Mesothelial cell of epicardium (in vitro differentiated cells): ENCODE data around the gene PCDHA12. TPM values are rescaled to one million over a fixed set of nuclear protein-coding genes. Genes with fewer than 3 reads are reported as not detected.
"Not testable (repeated sequence)": the region's sequence is repeated elsewhere in the genome, so short reads cannot be mapped to it uniquely, and the experiment has no call there.

Experiments used
- DNase-seq, 2 experiments: peaks; one replicate each; pipeline ENCODE4 v3.0.0; 2021; ENCODE audit warnings: low spot score in 2 of 2; ENCODE audit not compliant: unreplicated experiment in 2 of 2
- H3K27ac Mint-ChIP-seq: 2 replicates; pipeline ENCODE4 v1.8.0; 2021; ENCODE audit warnings: mixed read lengths
- H3K27me3 Mint-ChIP-seq: 2 replicates; pipeline ENCODE4 v1.8.0; 2021; ENCODE audit warnings: low read depth, mixed read lengths
- H3K36me3 Mint-ChIP-seq: 2 replicates; pipeline ENCODE4 v1.8.0; 2021; ENCODE audit warnings: mixed read lengths
- H3K4me1 Mint-ChIP-seq: 2 replicates; pipeline ENCODE4 v1.8.0; 2021; ENCODE audit warnings: mixed read lengths
- H3K4me3 Mint-ChIP-seq: 2 replicates; pipeline ENCODE4 v1.8.0; 2021; ENCODE audit warnings: mild to moderate bottlenecking, moderate library complexity, mixed read lengths
- H3K9me3 Mint-ChIP-seq: 2 replicates; pipeline ENCODE4 v1.8.0; 2021; ENCODE audit warnings: mixed read lengths
- CTCF ChIP-seq: fragments of 200-600 bp; sonication (generic); IDR thresholded peaks from one replicate; pipeline ENCODE4 v1.5.0; 2021; ENCODE audit warnings: antibody characterized with exemption; ENCODE audit not compliant: unreplicated experiment
- total RNA-seq: library from RNA; stranded (reverse); gene quantifications from 3 replicates; pipeline ENCODE4 v1.2.1, GENCODE V29; 2021

The PCDHA12 gene, protein sequence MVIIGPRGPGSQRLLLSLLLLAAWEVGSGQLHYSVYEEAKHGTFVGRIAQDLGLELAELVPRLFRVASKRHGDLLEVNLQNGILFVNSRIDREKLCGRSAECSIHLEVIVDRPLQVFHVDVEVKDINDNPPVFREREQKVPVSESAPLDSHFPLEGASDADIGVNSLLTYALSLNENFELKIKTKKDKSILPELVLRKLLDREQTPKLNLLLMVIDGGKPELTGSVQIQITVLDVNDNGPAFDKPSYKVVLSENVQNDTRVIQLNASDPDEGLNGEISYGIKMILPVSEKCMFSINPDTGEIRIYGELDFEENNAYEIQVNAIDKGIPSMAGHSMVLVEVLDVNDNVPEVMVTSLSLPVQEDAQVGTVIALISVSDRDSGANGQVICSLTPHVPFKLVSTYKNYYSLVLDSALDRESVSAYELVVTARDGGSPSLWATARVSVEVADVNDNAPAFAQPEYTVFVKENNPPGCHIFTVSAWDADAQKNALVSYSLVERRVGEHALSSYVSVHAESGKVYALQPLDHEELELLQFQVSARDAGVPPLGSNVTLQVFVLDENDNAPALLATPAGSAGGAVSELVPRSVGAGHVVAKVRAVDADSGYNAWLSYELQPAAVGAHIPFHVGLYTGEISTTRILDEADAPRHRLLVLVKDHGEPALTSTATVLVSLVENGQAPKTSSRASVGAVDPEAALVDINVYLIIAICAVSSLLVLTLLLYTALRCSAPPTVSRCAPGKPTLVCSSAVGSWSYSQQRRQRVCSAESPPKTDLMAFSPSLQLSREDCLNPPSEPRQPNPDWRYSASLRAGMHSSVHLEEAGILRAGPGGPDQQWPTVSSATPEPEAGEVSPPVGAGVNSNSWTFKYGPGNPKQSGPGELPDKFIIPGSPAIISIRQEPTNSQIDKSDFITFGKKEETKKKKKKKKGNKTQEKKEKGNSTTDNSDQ
- 22.5 to 22.8 TPM (median 22.5 TPM) in 3 replicates for total RNA-seq

GRCh38 chr5:140875085-140876065, at the start of gene PCDHA12:
Gene PCDHA12, plus strand, starts transcription at chr5:140875308. Its CDS starts 165 bp downstream, at chr5:140875473.
- peak within 1 kb of the TSS; percentile 84 for H3K4me3 Mint-ChIP-seq
- H3K36me3 Mint-ChIP-seq: peaks cover 59% of the 10 kb centered on the region
- H3K27ac Mint-ChIP-seq: peak within 1 kb of the TSS; percentile 97
- H3K27me3 Mint-ChIP-seq: no peaks in the 10 kb centered on the region
- DNase-seq: no peak
- no peak for TF ChIP-seq CTCF
- H3K9me3 Mint-ChIP-seq: peaks cover 30% of the 10 kb centered on the region
- peaks cover 15% of the 10 kb centered on the region for H3K4me1 Mint-ChIP-seq

GRCh38 chr5:140827704-140828361, 47.3 kb upstream of the PCDHA12 start, which contains the start of gene PCDHA6:
Gene PCDHA6, plus strand, starts transcription at chr5:140827960. Its CDS starts 132 bp downstream, at chr5:140828092.
- Mint-ChIP-seq H3K36me3 (peaks cover 57% of the 10 kb centered on the region), H3K4me1 (peaks cover 2% of the 10 kb centered on the region), H3K27ac (peak within 1 kb of the TSS; percentile 84), H3K4me3 (peak within 1 kb of the TSS; percentile 75), H3K9me3 (peaks cover 33% of the 10 kb centered on the region), H3K27me3 (no peaks in the 10 kb centered on the region)
- DNase-seq: no peak
- peak; percentile 19 for TF ChIP-seq CTCF

GRCh38 chr5:140828362-140828737, 46.8 kb upstream of the PCDHA12 start:
- DNase-seq: no peak
- H3K27ac Mint-ChIP-seq: peak overlapping the region; percentile 84
- H3K36me3 Mint-ChIP-seq: peaks cover 59% of the 10 kb centered on the region
- H3K4me1 Mint-ChIP-seq: peaks cover 2% of the 10 kb centered on the region
- H3K4me3 Mint-ChIP-seq: peak overlapping the region; percentile 75
- TF ChIP-seq CTCF: peak; percentile 3
- peaks cover 37% of the 10 kb centered on the region for H3K9me3 Mint-ChIP-seq
- H3K27me3 Mint-ChIP-seq: no peaks in the 10 kb centered on the region

- H3K4me1 Mint-ChIP-seq: not testable (repeated sequence)
These were observed 45.3 kb upstream of the PCDHA12 start for GRCh38 chr5:140829511-140830501.

DNA sequence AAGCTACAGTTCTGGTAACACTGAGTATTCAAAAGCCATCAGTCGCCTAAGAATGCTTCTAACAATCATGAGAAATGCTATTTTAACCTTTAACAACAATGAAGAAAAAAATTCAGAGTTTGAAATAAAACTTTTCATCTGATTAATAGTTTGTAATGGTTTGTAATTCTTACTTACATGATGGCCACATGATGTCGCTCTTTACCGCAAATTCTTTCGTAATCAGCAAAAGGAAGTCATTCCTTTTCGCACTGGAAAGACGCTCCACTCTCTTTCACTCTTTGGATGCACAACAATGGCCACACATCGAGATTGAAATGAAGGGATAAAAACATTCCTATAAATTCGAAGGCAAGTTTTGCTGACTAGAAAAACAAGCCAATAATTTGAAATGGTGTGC, 41.1 kb upstream of the PCDHA12 start, which contains the start of gene PCDHA7:
PCDHA7 (plus strand) TSS at position 277 of the 400 bp plus-strand sequence; CDS start at position 392, 115 bp downstream.
- H3K36me3 Mint-ChIP-seq: peaks cover 67% of the 10 kb centered on the region

More at GRCh38 chr5:140829511-140830501, 45.3 kb upstream of the PCDHA12 start:
- not testable (repeated sequence) for H3K27me3 Mint-ChIP-seq, H3K27ac Mint-ChIP-seq, H3K4me3 Mint-ChIP-seq, DNase-seq
- Mint-ChIP-seq H3K36me3 (peaks cover 65% of the 10 kb centered on the region), H3K9me3 (peaks cover 46% of the 10 kb centered on the region)

DNA sequence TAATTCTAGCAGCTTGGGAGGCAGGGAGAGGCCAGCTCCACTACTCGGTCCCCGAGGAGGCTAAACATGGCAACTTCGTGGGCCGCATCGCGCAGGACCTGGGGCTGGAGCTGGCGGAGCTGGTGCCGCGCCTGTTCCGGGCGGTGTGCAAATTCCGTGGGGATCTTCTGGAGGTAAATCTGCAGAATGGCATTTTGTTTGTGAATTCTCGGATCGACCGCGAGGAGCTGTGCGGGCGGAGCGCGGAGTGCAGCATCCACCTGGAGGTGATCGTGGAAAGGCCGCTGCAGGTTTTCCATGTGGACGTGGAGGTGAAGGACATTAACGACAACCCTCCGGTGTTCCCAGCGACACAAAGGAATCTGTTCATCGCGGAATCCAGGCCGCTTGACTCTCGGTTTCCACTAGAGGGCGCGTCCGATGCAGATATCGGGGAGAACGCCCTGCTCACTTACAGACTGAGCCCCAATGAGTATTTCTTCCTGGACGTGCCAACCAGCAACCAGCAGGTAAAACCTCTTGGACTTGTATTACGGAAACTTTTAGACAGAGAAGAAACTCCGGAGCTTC, 40.6 kb upstream of the PCDHA12 start:
- peaks cover 63% of the 10 kb centered on the region for H3K36me3 Mint-ChIP-seq
- not testable (repeated sequence) for H3K27ac Mint-ChIP-seq, H3K4me1 Mint-ChIP-seq, DNase-seq, H3K4me3 Mint-ChIP-seq, H3K27me3 Mint-ChIP-seq
- peaks cover 38% of the 10 kb centered on the region for H3K9me3 Mint-ChIP-seq

More for the DNA sequence above, 41.1 kb upstream of the PCDHA12 start, which contains the start of gene PCDHA7:
- Mint-ChIP-seq H3K4me1 (no peaks in the 10 kb centered on the region), H3K9me3 (peaks cover 36% of the 10 kb centered on the region), H3K27me3 (no peaks in the 10 kb centered on the region), H3K27ac (no peak within 1 kb of the TSS), H3K4me3 (no peak within 1 kb of the TSS)
- no peak for TF ChIP-seq CTCF
- DNase-seq: no peak
